ENCODE results near the gene DAPK1. TPM values are rescaled to one million over a fixed set of nuclear protein-coding genes. Genes with fewer than 3 reads are reported as not detected.

The DAPK1 gene
- polyA plus RNA-seq, 1 of the 3 experiments (the other 2 are of a cell fraction), result 0.61 TPM

DNA sequence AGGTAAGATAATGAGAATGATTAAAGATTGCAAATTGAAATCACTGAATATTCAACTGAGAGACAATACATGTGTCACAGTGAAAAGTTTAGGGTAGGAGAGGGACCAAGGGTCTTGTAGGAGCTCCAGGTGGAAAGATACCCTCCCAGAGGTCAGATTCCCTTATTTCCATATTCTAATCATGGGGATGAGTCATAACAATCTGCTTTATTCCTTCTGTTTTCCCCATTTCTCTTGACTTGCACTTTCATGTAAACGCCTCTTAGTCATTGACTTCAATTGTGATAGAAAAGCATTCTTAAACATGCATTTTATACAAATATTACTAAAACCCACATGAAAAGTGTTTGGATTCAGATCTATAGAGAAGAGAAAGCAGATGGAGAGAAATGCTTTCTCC is 147.0 kb downstream of the DAPK1 start:
- Histone ChIP-seq H3F3A (replicated peaks; ENCODE audit: insufficient read depth) (no peaks in the 10 kb centered on the region), H2AFZ (ENCODE audit: low read depth) (no peak overlapping the region), H3K4me1 (ENCODE audit: control insufficient read depth in 1 of 2, insufficient read depth in 2 of 2, low read depth in 1 of 2, low read length in 1 of 2) (peaks cover 0 to 31% of the 10 kb centered on the region in 2 experiments; a peak in 2 of 4 replicates), H3K4me2 (no peak overlapping the region), H3K27me3 (ENCODE audit: insufficient read depth) (no peaks in the 10 kb centered on the region), H4K20me1 (ENCODE audit: insufficient read depth) (no peaks in the 10 kb centered on the region), H3K4me3 (ENCODE audit: low read depth in 2 of 2, low read length in 1 of 2) (no peak overlapping the region), H3K79me2 (ENCODE audit: insufficient read depth) (no peaks in the 10 kb centered on the region), H3K27ac (ENCODE audit: low read depth in 2 of 2, low read length in 1 of 2) (no peak overlapping the region), H3K9me2 (no peaks in the 10 kb centered on the region), H3K36me3 (replicated peaks in 1 of 2; ENCODE audit: control insufficient read depth in 1 of 2, insufficient read depth in 2 of 2, low read length in 1 of 2) (no peaks in the 10 kb centered on the region), H3K9ac (no peak overlapping the region), H3K9me3 (no peaks in the 10 kb centered on the region)
- WGBS (ENCODE audit: low lambda C conversion rate), result 82% methylated on average over 1 of the region's 1 CpG
- no peak for DNase-seq
- POLR2A ChIA-PET, result no interaction called here
- CTCF ChIA-PET, result interaction anchor here (0.7 to 1.6 kb wide), 3 partner anchors 18 to 147 kb away, joined by 3 to 9 read pairs (median 4); partner anchors contain the start of gene DAPK1
- no peak for TF ChIP-seq MXI1 (IDR thresholded peaks at IDR 0.05; ENCODE audit: low read depth, low read length)
- TF ChIP-seq, protein P1, sequence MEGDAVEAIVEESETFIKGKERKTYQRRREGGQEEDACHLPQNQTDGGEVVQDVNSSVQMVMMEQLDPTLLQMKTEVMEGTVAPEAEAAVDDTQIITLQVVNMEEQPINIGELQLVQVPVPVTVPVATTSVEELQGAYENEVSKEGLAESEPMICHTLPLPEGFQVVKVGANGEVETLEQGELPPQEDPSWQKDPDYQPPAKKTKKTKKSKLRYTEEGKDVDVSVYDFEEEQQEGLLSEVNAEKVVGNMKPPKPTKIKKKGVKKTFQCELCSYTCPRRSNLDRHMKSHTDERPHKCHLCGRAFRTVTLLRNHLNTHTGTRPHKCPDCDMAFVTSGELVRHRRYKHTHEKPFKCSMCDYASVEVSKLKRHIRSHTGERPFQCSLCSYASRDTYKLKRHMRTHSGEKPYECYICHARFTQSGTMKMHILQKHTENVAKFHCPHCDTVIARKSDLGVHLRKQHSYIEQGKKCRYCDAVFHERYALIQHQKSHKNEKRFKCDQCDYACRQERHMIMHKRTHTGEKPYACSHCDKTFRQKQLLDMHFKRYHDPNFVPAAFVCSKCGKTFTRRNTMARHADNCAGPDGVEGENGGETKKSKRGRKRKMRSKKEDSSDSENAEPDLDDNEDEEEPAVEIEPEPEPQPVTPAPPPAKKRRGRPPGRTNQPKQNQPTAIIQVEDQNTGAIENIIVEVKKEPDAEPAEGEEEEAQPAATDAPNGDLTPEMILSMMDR (IDR thresholded peaks at IDR 0.05), result no peak
- no peak for TF ChIP-seq YY1 (IDR thresholded peaks at IDR 0.05; ENCODE audit: low read depth)
- no peak for TF ChIP-seq TCF12 (IDR thresholded peaks at IDR 0.05)
- no peak for TF ChIP-seq RFX5 (IDR thresholded peaks at IDR 0.05; ENCODE audit: low read length)
- no peak for TF ChIP-seq GATA2 (CRISPR knock-in tag; IDR thresholded peaks at IDR 0.05)
- no peak for TF ChIP-seq MEF2A (IDR thresholded peaks at IDR 0.05; ENCODE audit: borderline replicate concordance, low read depth)
- TF ChIP-seq FOXJ3 (CRISPR knock-in tag; IDR thresholded peaks at IDR 0.05), result no peak
- TF ChIP-seq RXRA (IDR thresholded peaks at IDR 0.05; ENCODE audit: borderline replicate concordance, low read depth), result no peak
- TF ChIP-seq FOSL2 (IDR thresholded peaks at IDR 0.05; ENCODE audit: borderline replicate concordance, low read depth), result no peak
- no peak for TF ChIP-seq POLR2AphosphoS5 (IDR thresholded peaks at IDR 0.05; ENCODE audit: low read depth, low read length)
- TF ChIP-seq ELF1 (IDR thresholded peaks at IDR 0.05), result no peak
- no peak for TF ChIP-seq GABPA (IDR thresholded peaks at IDR 0.05; ENCODE audit: low read depth)
- TF ChIP-seq, protein P2, sequence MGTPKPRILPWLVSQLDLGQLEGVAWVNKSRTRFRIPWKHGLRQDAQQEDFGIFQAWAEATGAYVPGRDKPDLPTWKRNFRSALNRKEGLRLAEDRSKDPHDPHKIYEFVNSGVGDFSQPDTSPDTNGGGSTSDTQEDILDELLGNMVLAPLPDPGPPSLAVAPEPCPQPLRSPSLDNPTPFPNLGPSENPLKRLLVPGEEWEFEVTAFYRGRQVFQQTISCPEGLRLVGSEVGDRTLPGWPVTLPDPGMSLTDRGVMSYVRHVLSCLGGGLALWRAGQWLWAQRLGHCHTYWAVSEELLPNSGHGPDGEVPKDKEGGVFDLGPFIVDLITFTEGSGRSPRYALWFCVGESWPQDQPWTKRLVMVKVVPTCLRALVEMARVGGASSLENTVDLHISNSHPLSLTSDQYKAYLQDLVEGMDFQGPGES (IDR thresholded peaks at IDR 0.05; ENCODE audit: low read depth, low read length), result no peak
- TF ChIP-seq, protein P3, sequence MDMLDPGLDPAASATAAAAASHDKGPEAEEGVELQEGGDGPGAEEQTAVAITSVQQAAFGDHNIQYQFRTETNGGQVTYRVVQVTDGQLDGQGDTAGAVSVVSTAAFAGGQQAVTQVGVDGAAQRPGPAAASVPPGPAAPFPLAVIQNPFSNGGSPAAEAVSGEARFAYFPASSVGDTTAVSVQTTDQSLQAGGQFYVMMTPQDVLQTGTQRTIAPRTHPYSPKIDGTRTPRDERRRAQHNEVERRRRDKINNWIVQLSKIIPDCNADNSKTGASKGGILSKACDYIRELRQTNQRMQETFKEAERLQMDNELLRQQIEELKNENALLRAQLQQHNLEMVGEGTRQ (IDR thresholded peaks at IDR 0.05; ENCODE audit: borderline replicate concordance, low read depth, low read length), result no peak
- TF ChIP-seq EZH2phosphoT487 (IDR thresholded peaks at IDR 0.05; ENCODE audit: borderline replicate concordance, low read depth), result no peak
- no peak for TF ChIP-seq CHD2 (IDR thresholded peaks at IDR 0.05; ENCODE audit: low read length, partially characterized antibody)
- TF ChIP-seq, protein P4, sequence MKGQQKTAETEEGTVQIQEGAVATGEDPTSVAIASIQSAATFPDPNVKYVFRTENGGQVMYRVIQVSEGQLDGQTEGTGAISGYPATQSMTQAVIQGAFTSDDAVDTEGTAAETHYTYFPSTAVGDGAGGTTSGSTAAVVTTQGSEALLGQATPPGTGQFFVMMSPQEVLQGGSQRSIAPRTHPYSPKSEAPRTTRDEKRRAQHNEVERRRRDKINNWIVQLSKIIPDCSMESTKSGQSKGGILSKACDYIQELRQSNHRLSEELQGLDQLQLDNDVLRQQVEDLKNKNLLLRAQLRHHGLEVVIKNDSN (IDR thresholded peaks at IDR 0.05; ENCODE audit: borderline replicate concordance, low read depth), result no peak
- TF ChIP-seq, protein P5, sequence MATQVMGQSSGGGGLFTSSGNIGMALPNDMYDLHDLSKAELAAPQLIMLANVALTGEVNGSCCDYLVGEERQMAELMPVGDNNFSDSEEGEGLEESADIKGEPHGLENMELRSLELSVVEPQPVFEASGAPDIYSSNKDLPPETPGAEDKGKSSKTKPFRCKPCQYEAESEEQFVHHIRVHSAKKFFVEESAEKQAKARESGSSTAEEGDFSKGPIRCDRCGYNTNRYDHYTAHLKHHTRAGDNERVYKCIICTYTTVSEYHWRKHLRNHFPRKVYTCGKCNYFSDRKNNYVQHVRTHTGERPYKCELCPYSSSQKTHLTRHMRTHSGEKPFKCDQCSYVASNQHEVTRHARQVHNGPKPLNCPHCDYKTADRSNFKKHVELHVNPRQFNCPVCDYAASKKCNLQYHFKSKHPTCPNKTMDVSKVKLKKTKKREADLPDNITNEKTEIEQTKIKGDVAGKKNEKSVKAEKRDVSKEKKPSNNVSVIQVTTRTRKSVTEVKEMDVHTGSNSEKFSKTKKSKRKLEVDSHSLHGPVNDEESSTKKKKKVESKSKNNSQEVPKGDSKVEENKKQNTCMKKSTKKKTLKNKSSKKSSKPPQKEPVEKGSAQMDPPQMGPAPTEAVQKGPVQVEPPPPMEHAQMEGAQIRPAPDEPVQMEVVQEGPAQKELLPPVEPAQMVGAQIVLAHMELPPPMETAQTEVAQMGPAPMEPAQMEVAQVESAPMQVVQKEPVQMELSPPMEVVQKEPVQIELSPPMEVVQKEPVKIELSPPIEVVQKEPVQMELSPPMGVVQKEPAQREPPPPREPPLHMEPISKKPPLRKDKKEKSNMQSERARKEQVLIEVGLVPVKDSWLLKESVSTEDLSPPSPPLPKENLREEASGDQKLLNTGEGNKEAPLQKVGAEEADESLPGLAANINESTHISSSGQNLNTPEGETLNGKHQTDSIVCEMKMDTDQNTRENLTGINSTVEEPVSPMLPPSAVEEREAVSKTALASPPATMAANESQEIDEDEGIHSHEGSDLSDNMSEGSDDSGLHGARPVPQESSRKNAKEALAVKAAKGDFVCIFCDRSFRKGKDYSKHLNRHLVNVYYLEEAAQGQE (IDR thresholded peaks at IDR 0.05; ENCODE audit: low read depth, low read length), result no peak
- TF ChIP-seq TEAD4 (IDR thresholded peaks at IDR 0.05; ENCODE audit: borderline replicate concordance, insufficient read depth), result no peak

Measured in SK-N-SH (cell line).